NCI-H510A (cell line): ENCODE measurements around the gene ANO2.

Experiments
- DNase-seq: peaks from one replicate; lab custom pipeline; 2025; lab: John Stamatoyannopoulos, UW

The ANO2 gene

DNA sequence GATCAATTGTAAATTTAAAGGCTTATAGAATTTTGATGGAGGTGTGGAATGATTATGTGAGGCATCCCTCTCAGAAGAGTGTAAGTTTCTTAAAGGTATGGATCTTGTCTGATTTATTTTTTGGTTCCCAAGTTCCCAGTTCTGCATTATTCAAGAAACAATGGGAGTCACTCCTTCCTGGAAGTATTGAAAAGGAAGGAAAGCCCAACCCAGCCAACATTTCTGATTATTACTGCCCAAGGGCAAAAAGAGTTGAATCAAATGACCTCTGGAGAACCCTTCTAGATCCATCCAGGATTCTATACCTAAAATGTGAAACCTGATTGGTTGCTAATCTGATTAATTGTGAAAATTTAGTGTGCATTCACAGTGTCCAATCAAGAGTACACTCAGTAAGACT lies 166.2 kb downstream of the ANO2 start:
- no peak for DNase-seq

DNA sequence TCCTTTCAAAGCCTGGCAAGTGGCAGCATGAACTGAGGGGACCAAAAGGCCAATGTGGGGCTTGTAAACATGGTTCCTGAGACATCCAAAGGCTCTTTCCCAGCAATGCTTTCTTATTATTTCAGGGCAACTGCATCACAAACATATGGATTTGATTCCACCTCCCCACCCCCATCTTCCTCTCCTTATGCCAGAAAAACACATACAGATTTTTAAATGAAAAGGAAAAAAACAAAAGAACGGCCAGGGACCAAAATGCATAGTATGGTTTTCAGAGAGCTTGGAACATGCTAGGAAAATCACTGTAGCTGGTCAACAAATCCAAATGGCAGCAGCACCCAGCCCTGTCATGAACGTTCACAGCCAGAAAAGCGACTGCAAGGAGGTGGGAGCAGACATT lies 167.6 kb downstream of the ANO2 start:
- no peak for DNase-seq

DNA sequence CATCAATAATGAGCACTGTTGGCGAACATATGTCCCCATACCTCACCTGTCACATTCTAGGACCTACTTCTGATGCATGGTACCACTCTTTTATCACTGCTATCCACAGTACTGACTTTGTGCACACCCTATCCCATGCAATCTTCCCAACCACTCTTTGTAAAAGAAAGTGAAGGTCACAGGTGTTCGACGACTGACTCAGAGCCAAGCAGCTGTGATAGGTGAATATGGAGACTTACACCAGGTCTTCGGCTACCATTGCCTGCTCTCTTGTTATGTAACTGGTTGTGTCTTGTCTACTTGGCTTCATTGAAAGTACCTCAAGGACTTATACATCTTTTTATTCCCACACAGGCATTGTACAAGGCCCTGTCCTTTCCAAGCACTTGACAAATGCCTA lies 169.0 kb downstream of the ANO2 start:
- no peak for DNase-seq

DNA sequence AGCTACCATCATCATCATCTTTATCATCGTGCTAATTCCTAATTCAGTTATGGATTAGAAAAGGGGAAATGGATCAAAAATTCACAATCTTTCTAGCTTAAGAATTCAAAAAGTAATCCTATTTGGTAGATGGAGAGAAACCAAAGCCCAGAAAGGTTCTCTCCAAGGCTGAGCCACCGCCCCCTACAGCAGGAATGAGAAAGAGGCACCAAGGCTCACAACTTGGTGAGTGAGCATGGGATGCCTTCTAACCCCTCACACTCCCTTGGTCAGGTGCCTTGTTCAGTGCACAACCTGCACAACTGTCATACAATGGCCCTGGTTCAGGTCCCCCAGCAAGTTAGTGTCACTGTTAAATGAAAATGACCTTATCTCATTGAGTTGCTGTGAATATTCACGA lies 171.5 kb downstream of the ANO2 start:
- DNase-seq: no peak

DNA sequence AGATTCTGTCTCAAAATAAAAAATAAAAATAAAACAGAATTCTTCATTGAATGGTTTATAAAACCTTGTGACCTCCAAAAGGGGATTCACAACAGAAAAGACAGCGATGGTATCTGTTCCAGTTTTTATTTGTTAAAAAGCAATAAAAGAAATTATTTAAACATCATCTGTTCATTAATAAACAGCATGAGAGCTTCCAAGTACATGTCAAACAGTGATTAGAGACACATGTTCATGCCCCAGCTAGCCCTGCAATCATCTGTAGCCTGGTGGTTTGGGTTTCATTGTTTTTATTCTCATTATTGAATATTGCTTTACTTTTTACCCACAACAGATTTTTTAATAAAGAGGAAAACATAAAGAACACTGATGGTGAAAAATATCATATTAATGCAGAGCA lies 173.3 kb downstream of the ANO2 start:
- no peak for DNase-seq

DNA sequence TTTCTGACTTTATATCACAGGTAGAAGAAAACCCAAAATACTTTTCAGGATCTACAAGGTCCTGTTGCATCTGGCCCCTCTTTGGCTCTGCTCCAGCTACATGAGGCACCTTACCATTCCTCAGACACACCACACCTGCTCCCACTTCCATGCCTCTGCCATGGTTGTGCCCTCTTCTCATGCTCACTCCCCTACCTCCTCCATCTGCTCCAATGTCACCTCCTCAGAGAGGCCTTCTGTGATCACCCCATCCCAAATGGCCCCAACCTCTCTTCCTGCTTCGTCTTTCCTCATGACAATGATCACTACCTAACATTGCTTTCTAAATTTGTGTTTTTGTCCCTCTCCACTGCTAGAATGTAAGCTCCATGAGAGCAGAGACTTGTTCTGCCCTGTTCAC lies 174.3 kb downstream of the ANO2 start:
- DNase-seq: no peak

DNA sequence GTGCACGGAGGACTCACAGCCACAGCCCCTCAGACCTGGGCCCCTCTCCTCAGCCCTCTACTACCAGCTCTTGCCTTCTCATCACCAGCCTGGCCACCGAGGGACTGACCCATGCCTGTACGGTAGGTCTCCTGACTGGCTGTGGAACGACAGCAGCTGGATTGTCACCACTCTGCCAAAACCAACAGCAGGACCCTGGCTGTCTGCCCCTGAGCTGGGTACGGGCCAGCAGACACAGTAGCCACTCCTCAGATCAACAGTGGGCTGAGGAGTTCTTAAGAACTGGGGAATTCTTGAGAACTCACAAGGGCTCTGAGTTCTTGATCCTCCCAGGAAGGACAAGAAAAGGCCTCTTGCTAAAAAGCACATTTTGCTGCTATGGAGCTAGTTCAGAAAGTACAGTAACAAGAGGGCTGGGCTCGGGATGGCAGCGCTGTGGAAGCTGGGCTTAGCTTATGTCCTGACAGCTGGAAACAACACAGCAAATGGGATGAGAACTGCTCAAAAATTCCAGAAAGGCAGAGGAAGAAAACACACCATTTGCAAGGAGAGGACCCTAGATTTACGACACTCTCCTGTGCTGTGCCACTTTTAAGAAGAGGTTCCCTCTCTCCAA lies 176.4 kb downstream of the ANO2 start:
- DNase-seq: no peak

DNA sequence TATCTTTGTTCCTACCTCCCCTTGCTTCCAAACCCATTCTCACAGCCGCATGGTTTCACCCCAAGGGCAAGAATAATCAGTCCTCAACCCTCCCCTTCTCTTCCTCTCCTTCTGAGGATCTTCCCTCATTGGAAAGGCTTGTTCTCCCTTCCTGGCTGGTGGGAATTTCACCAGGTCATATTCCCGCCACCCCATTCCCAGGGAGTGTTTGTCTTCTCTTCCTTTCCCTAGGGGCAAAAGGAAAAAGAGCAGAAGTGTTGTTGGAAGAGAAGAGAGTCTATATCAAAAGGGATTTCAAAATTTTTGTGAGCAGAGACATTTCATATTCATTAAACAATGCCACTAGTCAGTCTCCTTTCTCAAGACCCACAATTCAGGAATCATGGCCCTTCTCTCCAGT lies 176.9 kb downstream of the ANO2 start:
- DNase-seq: no peak

DNA sequence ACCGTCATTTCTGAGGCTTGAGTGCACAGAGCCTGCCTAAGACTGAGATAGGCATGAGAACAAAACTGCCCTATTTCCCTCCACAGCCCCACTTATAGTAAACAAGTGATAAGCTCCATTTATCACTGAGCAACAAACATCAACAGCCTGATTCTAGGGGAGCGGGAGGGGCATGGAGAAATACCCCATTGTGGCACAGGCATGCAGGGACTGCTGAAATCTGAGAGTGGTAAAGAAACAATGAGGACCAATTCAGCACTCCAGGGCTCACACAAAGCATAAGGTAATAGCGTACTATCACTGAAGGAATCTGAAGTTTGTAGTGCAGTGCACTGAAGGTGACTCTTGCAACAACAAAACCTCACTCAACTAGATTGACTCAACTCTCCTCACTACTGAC lies 186.7 kb downstream of the ANO2 start:
- no peak for DNase-seq

DNA sequence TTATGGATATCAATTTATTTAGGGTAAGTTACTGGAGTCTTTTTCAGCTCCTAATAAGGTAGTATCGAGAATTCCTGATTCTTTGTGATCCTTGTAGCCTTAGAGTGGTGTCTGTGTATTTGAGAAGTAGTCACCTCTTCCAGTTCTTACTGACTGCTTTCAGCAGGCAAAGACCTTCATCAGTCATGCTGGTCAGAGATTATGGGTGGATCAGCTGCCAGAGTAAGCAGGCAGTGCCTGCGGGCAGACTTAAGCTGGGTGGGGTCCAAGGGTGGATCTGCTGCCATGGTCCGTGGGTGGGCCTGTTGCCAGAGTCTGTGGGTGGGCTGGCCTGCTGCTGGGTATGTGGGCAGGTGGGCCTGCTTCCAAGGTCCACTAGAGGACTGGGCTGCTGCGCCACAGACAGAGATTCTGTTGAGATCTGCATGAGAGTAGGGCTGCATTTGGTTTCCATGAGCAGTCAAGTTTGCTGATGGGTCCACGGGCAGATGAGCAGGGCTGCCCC lies 188.7 kb downstream of the ANO2 start:
- DNase-seq: no peak

DNA sequence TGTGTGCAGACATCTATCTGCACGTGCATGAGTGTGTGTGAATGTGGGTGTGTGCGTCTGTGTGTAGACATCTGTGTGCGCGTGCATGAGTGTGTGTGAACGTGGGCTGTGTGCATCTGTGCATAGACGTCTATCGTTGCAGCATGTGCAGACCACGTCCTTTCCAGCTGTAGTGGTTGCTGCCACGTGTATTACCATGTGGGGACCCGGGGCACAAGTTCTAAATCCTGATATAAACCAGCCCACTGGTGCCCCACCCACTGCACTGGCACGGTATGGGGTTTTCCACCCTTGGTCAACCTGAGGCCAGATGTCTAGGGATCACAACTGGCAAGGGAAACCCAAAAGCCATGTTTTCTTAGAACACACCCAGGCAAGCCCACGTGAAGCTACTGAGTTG lies 197.0 kb downstream of the ANO2 start:
- DNase-seq: no peak

DNA sequence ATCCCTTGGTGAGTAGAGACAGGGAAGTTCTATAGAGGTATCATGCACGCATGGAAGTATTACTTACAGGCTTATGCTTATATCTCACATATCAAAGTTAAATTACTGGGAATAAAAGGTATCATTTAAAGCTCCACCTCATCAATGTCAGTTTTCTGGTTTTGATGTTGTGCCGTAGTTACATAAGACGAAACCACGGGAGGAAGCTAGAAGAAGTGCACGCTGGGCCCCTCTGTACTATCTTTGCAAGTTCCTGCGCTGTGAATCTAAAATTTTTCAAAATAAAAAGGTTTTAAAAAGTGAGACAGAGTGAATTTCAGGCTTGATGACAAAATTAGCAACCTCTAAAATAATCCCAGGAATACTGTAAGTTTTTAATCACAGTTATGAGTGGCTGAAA lies 198.1 kb downstream of the ANO2 start:
- DNase-seq: no peak

DNA sequence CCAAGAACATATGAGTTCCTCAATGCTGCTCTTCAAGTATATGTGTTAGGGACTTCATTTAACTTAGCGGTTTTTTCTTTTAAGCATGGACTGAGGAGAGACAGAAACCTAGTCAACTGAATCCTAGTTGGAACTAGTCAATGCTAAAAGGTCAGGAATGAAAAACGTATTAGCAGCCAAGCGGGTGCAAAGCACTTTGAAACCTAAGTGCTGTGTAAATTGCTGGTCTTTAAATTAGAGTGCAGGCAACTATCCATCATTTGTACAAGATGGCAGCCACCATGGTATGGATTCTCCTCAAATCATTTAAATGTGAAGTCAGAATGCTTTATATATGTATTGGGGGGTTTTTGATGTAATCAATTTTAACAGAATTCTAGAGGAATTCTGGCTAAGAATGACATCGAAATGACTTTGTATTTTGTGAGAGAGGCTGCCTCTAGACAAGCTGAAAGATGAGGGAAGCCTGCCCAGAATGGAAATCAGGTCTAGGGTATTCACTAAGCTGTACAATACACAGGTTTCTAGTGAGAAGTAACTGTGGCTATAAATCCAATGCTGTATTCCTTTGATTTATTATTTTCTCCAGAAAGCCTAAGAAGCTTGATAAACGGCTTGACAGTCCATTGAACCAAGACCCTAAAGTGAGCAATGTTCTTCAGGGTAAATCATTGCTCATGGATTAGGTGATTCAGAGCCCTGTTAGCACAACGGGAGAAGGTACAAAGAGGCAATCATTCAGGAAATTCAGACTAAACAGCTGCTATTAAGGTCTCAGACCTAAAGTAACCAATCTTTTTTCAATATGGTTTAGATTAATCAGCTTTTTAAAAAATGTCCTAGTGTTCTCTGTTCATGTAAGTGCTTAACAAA lies 198.8 kb downstream of the ANO2 start:
- no peak for DNase-seq

DNA sequence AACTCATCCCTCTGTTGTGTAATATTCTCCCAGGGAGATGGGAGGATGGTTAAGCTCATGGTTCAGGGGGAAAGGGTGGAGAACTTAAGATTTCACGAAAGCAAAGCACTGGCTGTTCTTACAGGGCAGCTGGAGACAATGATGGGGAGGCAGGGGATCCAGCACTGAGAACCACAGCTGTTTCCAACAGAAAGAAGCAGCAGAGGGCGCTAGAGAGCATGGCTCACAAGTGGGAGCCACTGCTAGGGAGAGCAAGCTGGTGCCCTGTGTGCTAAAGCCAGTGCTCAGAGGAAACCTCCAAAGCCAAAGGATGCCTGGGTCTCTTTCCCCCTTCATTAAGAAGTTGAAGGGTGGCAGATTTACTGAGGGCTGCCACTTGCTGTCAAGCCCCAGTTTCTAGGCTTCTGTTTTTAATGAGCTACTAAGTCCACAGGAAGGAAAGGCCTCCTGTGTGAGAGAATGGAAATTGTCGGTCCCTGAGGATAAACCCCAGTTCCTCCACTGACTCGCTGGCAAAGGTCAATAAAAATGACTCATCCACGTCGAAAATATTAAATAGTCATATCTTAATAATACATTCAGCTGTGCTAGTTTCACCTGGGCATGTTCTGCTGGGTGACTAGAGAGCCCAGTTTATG lies 199.7 kb downstream of the ANO2 start:
- DNase-seq: no peak

DNA sequence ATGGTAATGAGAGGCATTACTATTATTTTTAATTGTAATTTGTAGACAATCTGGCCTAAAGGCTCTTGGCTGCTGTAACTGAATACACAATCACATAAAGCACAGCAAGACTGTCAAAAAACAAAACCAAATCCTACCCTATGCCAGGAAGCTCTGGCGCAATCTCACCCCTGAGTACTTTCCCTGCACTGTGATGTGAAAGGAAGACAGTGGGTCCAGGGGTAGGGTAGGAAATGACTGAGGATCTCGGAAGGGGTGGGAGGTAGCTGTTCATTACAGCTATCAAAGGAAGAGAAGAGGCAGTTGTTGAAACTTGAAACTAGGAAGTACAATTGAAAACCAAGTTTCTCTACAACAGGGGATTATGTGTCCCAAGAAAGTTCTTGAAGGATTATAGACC lies 202.8 kb downstream of the ANO2 start:
- no peak for DNase-seq

DNA sequence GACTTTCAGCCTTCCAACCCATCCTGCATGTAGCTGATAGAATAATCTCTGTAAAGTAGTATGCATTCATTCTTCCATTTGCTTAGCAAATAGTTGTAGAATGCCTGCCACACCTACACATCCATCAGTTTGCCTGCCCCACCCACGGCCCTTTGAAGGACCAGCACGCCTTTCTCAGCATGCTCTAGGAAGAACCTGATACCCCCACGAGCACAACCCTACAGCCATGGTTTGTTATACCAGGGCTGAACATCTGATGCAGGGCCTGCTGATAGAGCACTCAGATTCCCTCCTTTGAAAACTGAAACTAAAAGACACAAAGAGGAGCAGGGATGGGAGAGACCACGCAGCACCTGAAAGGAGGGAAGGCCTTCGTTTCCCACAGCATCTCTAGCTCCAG lies 205.1 kb downstream of the ANO2 start:
- no peak for DNase-seq

DNA sequence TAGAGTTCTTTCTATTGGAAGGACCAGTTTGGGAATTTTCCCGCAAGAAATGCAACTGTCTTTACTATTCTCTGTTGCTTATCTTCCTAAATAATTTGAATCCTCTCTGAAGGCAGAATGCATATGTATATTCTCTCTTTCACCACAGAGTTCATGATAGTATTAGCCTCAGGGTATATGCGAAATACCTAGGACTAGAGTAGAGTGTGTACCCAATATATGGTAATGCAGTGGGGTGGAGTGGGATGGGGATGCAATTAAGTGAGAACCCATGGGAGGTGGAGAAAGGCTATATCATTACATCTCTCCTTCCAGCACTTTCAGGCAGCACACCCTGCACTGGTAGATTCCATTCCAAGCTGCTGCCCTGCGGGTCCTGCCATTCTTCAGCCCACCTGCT lies 207.3 kb downstream of the ANO2 start:
- no peak for DNase-seq

DNA sequence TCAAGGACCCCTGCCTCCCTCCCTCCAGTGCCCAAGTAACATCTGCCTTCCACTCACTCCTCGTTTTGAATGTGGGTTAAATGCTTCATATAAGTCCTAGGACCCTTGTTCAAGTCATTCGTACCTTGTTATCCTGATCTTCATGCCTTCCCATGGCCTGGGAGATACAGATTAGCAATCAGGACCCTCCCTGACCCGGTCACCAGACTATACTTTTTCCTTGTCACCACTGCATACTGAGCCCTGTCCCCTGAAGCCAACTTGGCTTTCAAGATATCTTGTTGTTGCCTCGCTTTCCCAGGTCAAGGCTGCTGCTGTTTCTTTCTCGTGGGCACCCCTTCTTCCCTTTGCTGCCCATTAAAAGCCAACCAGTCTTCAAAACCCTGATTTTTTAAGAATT lies 208.5 kb downstream of the ANO2 start:
- DNase-seq: no peak

DNA sequence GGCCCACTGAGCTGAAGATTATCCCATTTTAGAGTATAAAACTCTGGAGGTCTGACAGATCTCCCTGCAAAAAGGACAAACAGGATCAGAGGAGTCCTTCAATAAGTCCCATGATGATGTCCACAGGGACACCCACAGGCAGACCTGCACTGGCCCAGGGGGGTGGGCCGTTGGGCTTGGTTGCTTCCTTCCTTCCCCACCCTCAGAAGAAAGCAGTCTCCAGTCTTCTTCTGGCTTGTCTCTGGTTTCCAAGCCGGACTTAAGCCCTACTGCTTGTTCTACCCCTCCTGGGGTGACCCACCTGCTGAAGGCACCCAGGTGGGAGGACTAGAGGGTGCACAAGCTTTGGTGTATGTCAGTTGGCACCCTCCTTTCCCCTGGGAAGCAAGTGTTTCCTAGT lies 209.0 kb downstream of the ANO2 start:
- no peak for DNase-seq

DNA sequence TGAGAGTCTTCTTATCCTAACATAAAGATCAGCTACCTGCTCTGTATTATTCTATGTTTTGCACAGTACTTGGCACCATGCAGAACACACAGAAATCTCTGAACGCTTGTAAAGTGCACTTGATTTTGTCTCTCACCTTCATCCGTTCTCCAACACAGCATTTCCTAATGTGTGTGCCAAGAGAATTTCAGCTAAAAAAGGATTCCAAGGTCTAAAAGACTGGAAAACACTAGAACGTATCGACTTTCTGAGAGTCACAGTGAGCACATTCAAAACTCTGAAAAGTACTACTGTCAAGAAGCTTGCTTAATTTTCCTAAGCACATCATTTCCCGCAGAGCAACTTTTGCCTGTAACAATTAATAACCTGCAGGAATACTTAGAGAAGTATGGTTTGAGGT lies 211.1 kb downstream of the ANO2 start:
- DNase-seq: no peak

DNA sequence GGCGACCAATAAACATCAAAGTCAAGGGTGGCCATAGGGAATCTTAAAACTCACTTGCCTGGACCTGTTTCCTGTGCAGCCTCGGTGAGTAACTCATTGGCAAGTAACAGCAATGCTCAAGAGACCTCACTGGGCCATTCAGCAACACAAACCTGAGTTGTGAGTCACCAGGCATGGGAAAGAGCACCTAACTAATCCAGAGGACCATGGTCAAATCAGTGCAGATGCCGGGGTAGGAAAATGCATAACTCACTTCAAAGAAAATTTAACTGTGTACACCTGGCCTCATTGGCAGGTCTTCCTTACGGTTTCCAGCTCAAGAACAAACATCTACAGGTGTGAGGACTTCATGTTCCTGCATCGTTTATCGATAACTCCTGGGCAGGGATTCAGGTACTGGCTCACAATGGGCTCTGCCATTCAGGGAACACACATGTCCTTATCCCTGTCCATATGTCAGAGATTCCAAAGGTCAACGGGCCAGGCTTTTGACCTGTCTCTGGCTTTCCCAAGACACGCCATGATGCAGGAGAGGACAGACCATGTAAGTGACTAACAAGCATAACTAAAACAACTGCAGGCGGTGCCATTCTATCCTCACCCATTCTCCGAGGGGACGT lies 211.8 kb downstream of the ANO2 start:
- no peak for DNase-seq

DNA sequence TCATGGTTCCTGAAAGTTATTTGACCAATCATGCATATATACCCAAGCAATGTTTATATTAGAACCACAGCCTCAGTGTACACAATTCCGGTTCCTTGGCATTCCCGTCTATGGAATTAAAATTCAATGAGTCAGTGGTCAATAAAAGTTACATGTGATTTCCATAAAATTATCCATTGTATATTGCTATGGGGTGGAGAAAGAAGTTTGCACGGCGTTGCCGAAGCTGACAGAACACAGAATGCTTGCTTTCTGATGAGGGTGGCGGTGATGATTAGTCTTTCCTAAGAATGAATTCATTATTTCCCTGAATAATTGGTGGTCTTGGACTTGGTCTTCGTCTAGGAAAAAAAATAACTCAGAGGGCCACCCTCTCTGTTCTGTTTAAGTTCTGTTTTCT lies 214.1 kb downstream of the ANO2 start:
- DNase-seq: no peak
